Fibroblast of mammary gland (primary cell): ENCODE data around the gene NINJ1.

Source experiments
- DNase-seq: peaks from one replicate; pipeline ENCODE4 v3.0.0-alpha.2; 2010; ENCODE audit warnings: low read depth
- H3K4me3 ChIP-seq: 2 replicates; pipeline ENCODE4 v1.5.1; 2011; ENCODE audit warnings: low read depth, mild to moderate bottlenecking, low read length, moderate library complexity; ENCODE audit not compliant: control insufficient read depth
- TF ChIP-seq, protein P1 (sequence below): conservative IDR thresholded peaks from 2 replicates; pipeline ENCODE4 v1.5.1; 2011; ENCODE audit warnings: low read depth, low read length, inconsistent platforms; ENCODE audit not compliant: control insufficient read depth, insufficient read depth

NINJ1 gene

DNA sequence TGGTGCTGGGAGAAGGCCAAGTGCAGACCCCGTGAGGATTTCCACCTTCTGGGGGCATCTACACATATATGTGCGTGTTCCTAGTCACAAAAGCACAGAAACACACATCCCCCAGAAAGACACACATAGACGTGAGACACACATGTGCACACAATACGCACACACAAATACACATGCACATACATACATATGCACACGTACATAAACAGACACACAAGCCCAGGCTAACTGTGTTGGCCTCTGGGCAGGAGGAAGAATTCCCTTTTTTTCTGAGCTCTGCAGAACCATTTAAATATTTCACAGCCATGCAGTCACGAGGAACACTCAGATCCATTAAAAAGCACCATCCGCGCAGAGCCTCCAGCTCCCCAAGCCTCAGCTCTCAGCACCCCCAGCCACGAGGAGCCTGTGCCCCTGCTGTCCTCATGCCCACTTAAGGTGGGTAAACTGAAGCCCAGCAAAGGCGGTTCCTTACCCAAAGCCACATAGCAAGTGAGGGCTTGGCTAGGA lies 5.3 kb downstream of the NINJ1 start:
- H3K4me3 ChIP-seq = no peak overlapping the region
- TF ChIP-seq, protein P1, sequence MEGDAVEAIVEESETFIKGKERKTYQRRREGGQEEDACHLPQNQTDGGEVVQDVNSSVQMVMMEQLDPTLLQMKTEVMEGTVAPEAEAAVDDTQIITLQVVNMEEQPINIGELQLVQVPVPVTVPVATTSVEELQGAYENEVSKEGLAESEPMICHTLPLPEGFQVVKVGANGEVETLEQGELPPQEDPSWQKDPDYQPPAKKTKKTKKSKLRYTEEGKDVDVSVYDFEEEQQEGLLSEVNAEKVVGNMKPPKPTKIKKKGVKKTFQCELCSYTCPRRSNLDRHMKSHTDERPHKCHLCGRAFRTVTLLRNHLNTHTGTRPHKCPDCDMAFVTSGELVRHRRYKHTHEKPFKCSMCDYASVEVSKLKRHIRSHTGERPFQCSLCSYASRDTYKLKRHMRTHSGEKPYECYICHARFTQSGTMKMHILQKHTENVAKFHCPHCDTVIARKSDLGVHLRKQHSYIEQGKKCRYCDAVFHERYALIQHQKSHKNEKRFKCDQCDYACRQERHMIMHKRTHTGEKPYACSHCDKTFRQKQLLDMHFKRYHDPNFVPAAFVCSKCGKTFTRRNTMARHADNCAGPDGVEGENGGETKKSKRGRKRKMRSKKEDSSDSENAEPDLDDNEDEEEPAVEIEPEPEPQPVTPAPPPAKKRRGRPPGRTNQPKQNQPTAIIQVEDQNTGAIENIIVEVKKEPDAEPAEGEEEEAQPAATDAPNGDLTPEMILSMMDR = no peak
- DNase-seq = no peak

DNA sequence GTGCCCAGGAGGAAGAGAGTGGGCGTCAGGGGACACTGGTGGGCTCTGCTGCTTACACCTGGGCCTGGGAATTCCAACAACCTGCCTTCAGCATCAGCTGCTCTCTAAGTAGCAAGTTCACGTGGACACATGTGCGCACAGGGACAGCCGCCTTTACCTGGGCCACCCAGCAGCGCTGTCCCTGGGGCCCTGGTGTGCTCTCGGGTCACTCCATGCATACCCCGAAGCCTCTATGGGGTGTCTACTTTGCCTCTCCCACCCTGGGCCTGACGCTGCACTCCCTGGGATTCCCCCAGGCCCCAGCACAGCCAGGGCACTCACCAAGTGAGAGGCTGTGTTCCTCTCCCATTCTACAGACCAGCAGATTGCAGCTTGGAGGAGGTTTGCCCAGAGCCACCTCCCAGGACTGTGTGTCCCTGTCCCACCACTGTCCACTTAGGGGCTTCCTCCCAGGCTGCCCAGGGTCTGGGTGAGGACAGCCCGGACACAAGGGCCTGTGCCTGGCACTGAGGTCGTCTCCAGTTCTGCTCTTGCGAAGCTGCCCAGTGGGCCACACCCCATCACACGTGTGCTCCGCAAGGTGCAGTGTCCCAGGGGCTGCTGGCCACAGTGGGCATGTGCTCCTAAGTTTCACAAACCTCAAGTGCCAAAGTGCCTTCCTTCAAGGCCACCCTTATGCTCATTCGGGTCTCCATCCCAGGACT lies 5.9 kb downstream of the NINJ1 start:
- no peak overlapping the region for H3K4me3 ChIP-seq
- TF ChIP-seq, protein P1 = no peak
- DNase-seq = no peak

DNA sequence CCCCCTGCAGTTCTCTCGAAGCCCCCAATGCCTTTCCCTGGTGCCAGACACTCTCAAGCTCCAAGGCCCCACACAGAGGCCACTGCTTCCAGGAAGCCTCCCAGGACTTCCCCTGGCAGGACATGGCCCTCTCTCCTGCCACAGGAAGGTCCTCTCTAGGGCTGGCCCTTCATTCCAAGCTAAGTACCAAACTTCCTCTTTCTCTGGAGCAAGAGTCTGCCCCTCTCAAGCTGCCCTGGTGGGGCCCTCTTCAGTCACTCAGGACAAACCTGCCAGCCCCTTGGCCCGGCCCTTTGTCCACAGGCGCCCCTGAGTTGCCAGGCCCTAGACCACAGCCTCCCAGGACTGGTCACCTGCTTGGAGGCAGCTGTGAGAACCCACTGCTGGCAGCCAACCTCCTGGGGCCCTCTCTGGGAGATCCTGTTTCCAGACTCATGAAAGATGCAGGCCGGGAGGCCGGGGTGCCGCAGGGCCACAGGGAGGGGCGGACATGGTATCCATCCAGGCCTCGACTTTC lies 6.6 kb downstream of the NINJ1 start:
- no peak for DNase-seq
- no peak overlapping the region for H3K4me3 ChIP-seq
- TF ChIP-seq, protein P1 = no peak

DNA sequence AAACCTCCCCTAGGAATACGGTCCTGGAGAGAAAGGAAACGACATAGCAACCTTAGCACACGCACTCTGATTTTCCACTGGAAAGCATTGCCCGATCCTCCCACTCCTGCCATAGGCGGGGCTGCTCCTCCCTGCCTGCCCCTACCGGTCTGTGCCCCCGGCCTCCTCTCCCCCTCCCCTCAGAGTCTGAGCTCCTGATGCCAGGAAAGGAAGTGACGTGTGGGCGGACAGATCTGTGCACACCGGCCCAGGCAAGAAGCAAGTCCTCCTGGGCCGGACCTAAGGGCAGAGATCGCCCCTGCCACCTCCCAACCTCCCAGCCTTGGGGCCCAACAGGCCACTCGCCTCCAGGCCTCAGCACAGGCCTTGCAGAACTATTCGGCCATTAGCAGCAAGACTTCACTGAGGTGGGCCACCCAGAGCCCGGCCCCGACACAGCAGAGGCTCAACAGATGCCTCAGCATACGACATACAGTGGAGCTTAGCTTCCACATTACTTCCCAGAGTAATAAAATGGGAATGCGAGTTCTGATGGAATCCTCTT lies 7.2 kb downstream of the NINJ1 start:
- TF ChIP-seq, protein P1 = no peak
- no peak for DNase-seq
- no peak overlapping the region for H3K4me3 ChIP-seq

DNA sequence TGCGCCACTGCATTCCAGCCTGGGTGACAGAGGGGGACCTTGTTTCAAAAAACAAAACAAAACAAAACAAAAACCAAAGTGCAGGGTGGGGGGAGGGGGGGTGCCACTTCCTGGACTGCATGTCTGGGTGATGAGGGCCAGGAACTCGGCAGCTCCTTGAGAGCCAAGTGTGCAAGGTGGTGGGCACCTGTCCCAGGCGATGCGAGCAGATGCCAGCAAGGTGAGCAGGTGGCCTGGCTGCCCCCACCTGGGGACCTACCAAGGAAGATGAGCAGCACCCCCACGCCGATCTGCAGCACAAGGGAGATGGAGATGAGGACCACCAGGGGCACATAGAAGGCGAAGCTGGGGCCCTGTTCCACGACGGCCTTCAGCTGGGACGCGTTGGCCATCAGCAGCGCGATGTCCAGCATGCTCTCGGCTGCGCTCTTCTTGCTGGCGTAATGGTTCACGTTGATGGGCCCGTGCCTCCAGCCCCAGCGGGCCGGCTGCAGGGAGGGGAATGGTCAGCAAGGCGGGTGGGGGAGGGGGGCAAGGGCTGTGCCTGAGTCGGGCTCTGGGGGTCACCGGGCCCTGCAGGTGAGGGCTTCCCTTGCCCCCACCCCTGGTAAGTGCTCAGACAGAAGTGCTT lies 7.8 kb downstream of the NINJ1 start:
- TF ChIP-seq, protein P1 = no peak
- no peak overlapping the region for H3K4me3 ChIP-seq
- DNase-seq = no peak

DNA sequence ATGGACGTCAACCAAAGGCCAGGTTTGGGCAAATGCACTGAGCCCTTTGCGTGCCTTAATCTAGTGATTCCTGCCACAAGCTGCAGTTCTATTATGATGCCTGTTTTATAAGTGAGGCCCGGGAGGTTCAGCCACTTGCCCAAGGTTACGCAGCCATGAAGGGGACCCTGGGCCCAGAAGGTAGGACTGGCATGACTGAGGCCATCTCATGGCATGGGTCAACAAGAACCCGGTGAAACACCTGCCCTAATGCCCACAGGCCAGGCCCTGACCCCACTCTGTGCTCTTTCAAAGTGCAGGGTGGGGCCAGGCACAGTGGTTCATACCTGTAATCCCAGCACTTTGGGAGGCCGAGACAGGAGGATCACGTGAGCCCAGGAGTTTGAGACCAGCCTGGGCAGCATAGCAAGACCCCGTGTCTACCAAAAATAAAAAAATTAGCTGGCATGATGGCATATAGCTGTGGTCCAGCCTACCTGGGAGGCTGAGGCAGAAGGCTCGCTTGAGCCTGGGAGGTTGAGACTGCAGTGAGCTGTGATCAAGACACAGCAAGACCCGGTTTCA lies 8.6 kb downstream of the NINJ1 start:
- DNase-seq = no peak
- TF ChIP-seq, protein P1 = no peak
- H3K4me3 ChIP-seq = no peak overlapping the region
